NCI-H748 treated with DMSO at 0.1 percent for 48 hours (cell line): ENCODE results near the gene LIFR.
A peak's percentile ranks its signal among the peaks of the same experiment; 100 is the strongest.
"Not testable (repeated sequence)": the region's sequence is repeated elsewhere in the genome, so short reads cannot be mapped to it uniquely, and the experiment has no call there.

Experiments used
- DNase-seq: peaks from one replicate; lab custom pipeline; 2025; lab: John Stamatoyannopoulos, UW

The LIFR gene

DNA sequence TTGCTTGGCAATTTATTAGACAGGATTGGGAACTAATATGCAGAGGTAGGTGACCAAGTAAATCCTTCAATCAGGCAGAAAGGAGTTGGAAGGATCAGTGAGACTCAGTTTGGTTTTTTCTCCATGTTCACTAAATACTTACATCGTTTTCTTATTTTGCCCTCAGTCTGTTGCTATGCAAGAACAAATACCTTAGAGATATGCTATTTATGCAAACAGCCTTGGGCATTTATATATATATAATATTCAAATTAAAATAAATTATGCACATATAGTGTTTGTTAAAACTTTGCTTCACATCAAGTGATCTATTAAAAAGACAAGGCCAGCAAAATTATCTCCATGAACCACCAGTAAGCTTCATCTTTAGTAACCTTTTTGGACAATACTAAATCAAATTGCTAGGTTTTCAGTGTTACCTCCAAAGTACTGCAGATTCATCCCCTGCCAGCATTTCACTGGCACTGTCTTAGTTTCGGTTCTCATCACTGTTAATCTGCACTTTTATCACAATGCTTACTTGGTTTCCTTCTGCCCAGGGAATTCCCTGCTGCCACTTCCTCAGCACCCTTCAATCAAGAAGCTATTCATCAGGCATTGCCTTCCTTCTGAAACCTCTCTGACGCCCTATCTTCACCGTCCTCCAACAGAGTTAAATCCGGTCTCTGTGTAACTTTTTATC is 26.0 kb upstream of the LIFR start:
- DNase-seq, result no peak

DNA sequence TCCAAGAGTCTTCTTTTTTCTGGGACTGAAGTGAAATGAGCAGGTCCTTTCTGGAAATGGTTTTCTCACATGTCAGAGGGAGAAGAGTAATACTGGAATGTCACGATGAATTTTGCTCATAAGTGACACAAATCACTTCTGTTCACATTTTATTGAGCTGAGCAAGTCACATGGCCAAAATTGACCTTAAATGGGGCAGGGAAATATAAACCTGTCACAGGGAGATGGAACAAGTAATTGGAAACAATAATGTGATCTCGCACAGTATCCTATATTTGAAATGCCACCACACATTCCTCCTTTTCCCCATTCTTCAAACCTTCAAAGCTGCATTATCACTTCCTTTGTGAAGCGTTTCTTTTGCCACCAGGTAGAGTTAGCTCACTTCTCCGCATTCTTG is 25.2 kb upstream of the LIFR start:
- no peak for DNase-seq

DNA sequence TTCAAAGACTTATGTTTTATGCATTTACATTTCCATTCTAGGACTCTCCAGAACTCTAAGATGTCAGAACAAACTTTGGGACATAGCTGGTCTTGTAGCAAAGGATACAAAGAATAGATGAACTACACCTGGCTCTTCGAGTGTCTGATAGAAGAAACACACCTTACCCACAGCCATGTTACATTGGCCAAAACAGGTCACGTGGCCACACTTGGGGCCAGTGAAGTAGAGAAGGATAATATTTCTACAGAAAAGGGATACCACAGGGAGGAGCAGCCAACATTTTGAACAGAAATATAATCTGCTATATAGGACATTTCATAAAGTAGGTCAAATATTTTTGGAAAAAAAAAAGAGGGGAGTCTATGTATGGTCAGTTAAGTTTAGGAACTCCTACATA is 22.7 kb upstream of the LIFR start:
- DNase-seq, result no peak

DNA sequence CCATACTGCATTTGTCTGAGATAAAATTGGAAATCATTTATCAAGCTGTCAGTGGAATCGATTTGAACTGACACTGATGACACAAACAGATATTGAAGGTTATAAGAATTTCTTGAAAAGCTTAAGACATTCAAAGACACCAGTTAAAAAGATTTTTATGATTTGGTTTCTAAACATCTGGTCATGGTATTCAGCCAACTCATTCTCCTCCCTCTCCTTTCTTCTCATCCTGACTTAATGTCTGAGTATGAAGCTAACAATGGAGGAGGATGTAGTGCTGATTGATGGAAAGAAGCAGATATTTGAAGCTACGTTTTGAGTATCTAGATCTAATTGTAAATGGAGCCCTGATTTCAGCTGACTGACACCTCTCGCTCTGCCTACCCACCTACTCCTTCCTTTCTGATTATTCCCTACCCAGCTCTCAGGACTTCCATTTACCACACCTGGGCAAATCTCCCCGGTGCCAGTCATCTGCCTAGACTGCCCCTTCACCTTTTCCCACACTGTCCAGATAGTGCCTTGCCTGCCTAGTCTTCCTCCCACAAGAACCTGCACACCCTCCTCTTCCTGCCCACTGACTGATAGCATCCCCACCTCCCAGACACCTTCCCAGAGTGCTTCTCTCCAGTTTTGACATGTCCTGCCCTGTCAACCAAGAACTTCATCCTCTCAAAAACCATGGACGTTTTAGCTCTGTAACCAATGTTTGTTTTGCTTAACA is 20.7 kb upstream of the LIFR start:
- DNase-seq, result no peak

DNA sequence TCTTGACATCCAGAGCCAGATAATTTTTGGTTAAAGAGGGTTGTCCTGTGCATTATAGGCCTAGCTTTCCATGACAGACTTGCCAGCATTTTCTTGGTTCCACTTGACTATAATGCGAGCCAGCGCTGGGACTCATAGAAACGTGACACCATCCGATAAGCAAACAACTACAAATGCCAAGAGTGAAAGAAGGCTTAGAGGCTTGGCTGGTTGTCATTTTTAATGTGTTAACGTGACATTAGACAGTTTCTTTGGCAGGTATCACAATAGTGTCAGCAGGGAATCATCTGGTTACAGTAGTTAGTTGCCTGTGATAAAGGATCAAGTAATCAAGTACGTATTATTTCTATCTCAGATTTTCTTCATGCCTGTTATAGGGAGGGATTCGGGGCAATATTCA is 20.0 kb upstream of the LIFR start:
- DNase-seq, result peak; percentile 46

DNA sequence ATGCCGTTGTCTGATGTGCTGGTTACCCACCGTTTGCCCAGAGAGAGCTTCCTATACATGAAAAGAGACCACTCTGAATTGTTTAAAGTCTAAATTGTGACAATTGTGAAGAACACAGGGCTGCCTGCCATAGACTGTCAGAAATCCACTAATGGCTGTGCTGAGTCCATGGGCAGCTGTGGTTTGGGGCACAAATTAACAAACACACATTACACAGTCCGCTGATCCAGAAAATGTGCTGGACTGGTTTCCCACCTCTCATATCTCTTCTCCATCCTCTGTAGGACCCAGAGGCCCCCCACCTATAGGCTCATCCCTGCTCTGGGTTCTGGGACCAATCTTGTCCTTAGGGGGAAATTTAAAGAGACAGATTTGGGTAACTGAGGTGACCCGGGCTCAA is 19.0 kb upstream of the LIFR start:
- DNase-seq, result no peak

DNA sequence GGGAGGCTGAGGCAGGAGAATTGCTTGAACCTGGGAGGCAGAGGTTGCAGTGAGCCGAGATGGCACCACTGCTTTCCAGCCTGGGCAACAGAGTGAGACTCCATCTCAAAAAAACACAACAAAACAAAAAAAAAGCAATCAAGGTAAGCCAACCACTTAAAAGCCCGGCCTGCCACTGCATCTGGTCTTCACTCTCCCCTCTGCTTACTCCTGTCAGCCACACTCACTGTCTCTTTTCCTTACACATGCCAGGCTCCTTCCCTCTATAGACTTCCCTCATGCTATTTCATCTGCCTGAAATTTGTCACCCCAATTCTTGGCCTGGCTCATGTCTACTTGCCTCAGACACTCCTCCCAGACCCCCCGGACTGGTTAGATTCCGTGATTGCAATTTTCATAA is 17.6 kb upstream of the LIFR start:
- DNase-seq, result no peak

DNA sequence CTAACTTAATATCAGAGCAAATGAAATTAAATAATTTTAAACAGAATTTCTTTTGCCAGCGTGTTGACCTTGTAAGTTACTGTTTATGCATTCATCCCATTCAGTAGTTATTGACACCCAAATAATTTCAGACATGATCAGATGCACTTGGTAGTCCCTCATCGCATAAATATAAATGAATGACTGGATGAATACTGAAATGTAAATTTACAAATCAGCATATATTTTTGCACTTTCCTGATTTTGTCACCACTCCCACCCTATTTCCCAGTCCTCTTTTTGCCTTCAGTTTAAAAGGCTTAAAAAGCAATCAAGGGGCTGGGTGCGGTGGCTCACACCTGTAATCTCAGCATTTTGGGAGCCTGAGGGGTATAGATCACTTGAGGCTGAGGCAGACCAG is 17.1 kb upstream of the LIFR start:
- no peak for DNase-seq

DNA sequence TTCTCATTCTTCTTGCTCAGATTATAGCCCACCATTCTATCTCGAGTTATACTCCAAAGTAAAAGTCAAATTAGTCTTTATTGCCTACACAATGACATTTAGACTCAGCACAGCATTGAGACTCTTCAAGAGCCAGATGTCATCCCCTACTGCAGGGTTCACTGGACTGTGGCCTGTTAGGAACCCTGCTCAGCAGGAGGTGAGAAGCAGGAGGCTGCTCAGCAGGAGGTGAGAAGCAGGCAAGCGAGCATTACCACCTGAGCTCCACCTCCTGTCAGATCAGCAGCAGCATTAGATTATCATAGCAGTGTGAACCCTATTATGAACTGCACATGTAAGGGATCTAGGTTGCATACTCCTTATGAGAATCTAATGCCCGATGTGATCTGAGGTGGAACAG is 12.7 kb upstream of the LIFR start:
- no peak for DNase-seq

DNA sequence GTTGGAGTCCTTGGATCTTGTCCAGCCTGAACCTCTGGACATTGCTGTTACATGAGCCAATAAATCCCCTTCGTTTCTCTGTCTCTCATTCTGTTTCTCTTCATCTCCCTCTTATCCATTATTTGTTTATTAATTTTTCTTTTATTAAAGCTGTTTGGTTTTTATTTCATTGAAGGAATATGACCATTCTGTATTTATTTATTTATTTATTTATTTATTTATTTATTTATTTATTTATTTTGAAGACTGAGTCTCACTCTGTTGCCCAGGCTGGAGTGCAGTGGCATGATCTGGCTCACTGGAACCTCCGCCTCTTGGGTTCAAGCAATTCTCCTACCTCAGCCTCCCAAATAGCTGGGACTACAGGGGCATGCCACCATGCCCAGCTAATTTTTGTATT is 10.9 kb upstream of the LIFR start:
- not testable (repeated sequence) for DNase-seq

DNA sequence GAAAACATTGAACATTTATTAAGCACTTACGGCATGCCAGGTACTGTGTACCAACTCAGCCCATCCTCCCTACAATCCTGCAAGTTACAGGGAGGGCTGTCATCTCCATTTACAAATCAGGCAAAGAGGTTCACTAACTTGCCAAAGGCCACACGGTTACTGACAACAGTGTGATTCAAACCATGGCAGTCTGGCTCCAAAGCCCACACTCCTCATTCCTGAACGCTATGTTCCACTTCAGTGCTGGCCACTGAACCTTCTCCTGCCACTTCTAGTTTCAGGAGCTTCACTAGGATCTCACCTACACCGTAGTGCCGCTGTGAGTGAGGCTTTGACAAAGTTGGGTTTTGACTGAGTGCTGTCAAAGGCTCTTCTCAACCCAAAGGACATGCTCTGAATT is 7.2 kb upstream of the LIFR start:
- no peak for DNase-seq

DNA sequence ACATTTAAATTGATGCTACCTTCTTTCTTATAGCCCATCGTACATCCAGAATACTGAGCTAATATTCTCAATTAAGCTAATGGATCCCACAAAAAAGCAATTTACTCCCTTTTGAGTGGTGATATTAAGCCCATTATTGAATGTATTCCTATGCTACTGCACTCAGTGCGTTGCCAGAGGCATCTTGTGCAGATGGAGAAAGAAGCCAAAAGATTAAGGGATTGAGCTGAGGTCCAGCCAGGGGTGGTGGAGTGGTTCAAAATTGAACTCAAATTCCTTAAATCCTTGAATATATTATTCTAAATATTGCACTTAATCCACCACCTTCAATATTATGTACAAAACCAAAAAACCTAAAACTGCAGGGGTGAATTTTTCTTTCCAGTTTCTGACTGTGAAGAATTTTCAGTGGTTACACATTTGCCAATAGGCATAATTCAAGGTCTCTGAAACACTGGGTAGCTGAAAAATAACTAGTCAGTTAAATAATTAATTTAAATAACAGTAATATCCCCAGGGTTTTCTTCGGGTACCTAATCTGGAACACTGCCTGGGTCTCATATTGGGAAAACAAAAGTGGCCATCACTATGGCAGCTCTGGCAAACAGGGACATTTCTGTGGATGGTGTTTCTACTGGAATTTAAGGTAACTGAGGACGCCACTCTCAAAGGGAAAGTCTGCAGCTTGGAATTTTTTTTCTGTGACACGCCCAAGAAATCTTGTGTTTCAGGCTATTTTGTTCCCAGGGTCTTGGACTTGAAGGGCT is 6.2 kb upstream of the LIFR start:
- no peak for DNase-seq

DNA sequence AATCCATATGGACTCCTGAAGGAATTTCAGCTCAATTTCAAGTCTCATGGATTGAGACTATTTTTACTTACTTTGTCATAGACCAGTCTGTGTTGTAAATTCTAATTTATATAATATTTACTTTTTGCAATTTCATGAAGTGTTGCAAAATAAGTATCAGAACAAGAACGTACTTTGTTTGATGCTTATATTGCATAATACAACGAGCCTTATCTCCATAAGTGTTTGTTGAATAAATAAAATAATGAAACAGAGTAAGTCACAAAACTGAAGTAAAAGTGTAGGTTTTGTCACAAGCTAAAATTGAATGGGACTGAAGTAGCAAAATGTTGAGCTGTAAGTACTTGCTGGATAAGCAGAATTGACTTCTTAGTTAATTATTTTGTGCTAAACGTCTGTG is 3.0 kb upstream of the LIFR start:
- DNase-seq, result no peak

DNA sequence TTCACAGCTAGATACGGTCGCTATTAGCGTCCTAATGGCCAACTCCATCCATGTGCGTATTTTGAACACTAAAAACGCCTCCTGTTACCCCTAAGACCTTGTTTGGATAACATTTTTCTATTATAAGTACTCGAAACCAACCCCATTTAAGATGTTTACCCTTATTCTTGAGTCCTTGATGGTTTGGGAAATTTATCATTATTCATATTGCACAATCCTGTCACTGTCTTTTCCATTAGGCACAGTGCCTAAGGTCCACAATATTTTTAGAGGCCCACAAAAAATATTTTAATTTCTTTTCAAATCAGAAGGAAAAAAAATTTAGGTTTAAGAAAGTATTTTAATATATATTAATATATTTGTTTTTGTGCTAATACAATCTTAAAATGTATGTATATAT is 1.3 kb upstream of the LIFR start:
- no peak for DNase-seq

DNA sequence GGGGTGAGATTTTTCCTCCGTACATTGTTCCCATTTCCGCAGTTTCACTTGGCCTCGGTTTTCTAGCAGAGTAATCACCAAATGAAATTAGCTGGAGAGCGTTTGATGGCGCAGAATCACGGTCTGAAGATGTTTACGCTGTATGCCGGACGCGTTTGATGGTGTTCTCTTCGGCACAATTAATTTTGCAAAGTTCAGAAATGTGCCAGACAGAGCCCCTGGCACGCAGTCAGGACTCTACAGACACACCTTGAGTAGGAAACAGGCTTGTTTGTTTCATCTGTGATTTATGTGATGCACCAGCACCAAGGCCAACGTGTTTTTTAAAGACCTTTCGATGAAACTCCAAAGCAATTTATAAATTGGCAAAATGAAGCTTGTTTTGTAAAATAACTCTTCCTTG is 863 bp upstream of the LIFR start:
- DNase-seq, result peak; percentile 82

DNA sequence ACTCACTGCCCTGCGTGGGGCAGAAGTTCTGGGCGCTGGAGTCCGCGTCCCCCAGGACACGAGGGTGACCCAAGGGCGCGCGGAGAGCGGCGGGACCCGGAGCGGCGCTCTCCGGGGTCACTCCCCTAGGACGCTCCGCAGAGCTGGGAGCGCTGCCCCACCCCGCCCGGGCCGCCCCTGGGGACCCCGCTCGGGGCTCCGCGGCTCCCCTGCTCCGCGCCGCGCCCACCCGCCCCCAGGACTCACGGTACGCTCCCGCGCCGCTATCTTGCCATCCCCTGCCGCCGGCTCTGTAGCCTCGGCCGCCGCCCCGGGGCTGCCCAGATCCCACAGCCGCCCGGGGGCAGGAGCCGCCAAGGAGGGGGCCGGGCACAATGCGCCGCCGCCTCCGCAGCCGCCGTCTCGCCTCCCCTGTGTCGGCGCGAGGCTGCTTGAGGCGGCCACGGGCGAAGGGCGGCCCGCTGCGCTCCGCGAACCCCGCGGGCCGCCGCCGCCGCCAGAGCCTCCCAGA is 303 bp downstream of the LIFR start:
- no peak for DNase-seq

DNA sequence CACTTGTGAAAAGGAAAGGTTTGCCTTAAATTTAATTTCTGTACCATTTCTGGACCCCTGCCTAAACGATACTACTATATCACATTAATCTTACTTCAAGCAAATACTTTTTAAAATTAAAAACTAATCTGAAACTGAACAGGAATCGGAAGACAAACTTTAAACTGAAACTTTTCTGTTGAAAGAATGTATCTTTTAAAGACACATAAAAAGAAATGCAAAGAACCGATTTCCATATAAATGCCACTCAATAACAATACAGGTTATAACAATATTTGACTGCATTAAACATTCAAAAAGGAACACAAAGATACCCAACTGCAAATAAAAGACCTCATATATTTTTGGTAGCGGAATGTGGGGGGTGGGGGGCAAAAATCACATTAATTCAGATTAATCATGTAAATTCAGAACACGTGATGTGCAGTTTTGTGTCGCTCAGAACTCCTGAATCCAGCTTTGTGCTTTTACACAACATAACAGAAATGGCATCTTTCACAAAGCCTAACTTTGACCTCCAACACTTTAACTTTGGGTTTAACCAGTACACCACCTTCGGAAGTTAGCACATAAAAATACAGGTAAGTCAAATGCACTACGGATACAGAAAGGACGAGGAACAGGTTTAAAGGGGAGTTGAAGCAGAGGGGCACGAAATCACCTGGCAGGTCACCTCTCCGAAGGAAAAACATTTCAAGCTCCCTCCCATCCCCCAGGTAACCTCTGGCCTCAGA is 925 bp downstream of the LIFR start:
- no peak for DNase-seq

DNA sequence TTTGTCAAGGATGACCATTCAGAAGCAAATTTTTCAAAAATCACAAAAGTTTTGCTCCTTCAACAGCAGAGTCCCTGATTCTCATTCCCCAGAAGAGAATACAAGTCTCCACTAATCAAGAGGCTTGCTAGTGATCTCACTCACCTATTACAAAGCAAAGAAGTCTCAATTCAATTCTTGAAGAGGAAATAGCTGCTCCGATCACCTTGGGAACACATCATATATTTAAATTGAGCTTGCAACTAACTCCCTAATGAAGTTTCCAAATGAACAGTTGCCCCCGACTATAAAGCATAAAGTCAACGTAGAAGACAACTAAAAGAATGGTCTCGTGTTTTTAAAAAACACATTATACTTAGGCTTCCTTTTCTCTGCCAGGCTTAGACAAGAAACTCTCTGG is 1.6 kb downstream of the LIFR start:
- DNase-seq, result no peak

DNA sequence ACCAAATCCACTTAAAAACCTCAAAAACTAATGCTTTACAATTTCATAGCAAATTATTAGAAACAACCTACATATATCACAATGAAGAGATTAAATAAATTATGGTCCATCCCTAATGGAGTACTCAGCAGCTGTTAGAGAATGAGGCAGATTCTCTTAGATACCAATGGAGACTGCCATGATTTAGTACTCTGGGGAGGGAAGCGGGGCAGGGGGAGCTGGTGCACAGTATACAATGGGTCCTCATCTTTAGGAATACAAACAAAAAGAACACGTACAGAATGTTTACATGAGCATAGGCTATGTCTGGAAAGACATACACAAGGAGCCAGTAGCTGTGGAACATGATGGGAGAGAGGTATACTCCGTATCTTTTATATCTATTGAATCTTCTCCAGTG is 2.0 kb downstream of the LIFR start:
- no peak for DNase-seq

DNA sequence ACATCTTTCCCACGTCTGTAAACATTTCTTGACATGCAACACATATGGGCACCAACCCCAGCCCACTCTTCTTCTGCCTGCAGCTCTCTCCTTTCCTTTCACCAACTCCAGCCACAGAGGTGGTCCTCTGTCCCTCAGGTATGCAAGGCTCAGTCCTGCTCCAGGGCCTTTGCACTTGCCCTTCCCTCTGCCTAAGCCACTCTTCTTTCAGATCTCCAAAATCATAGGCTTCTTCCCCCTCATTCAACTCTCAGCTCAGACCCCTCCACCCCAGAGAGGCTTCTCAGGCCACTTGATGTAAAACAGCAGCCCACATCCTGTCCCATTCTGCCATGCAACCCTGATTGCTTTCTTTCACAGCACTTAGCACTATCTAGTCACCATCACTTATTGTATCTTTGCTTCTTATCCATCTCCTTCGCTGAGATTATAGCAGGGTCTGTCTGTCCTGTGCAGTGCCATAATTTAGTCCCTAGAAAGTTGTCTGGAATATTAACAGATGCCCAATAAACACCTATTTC is 3.4 kb downstream of the LIFR start:
- no peak for DNase-seq

DNA sequence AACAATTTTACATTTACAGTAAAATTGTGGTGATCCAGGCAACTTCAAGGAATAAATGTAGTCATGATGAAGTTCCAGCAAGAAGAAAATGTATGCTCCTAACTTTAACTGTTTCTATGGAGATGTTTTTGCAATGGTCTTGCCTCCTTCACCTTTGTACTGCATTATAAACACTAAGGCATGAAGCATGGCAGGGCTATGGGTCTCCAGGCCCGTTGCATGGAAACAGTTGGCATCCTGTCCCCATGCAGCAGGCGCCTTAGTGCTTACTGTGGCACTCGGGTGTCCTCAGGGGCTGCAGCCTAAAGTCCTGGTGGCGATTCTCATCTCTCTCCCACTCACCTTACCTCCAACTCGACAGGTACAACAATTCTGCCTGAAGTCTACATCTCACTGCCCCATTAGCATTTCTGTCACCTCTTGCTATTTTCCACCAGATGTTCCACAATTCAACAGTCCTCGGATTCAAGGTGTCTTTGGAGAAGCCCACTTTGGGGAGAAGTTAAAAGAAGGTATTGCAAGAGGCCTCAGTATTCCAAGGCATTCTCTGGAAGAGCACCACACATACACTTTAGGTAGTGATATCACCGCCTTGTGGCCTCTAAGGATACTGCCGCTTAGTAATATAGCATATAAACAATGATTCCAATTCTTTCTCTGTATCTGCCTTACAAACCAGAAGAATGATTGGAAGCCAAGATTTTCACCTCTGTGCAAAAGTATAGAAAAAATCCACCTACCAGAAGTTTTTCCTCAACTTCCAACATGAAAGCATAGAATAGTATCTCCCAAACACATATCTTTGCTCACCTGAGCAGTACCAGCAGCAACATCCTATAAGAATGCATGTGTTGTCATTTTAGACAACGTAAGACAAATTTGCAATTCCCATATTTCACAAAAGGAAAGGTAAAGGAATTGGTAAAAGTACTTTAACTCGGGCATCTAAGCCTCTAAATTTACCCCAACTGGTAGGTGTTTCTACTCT is 5.1 kb downstream of the LIFR start:
- peak; percentile 87 for DNase-seq
